Cortex of kidney (tissue), 1 donor: ENCODE results near the gene CASP7.

ENCODE experiments used
- DNase-seq: peaks from one replicate; lab custom pipeline; 2025; lab: John Stamatoyannopoulos, UW

Gene CASP7

DNA sequence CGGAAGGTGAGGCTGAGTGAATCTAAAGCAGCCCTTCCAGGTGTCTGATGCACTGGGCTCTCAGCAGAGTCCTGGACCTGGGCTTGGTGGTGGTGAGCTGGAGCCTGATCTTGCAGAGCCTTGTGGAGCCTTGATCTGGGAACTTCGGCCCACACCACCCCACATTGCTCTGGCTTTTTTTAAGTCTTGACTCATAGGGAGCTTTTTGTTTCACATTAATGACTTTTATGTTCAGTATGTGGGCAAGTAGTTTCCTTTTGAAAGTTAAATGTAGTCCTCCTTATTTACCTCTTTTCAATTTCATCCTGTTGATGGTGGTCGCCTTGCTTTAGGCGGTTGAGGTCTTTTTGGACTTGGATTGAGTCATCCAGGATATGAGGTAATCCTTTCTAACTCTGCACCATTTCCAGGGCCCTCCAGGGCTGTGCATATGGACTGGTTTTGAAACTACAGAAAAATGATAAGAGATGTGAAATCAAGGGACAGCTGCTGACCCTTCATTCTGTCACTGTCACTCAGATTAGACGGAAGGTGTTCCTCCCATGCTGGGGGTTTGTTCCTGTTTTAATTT, 12.9 kb upstream of the CASP7 start:
- no peak for DNase-seq

DNA sequence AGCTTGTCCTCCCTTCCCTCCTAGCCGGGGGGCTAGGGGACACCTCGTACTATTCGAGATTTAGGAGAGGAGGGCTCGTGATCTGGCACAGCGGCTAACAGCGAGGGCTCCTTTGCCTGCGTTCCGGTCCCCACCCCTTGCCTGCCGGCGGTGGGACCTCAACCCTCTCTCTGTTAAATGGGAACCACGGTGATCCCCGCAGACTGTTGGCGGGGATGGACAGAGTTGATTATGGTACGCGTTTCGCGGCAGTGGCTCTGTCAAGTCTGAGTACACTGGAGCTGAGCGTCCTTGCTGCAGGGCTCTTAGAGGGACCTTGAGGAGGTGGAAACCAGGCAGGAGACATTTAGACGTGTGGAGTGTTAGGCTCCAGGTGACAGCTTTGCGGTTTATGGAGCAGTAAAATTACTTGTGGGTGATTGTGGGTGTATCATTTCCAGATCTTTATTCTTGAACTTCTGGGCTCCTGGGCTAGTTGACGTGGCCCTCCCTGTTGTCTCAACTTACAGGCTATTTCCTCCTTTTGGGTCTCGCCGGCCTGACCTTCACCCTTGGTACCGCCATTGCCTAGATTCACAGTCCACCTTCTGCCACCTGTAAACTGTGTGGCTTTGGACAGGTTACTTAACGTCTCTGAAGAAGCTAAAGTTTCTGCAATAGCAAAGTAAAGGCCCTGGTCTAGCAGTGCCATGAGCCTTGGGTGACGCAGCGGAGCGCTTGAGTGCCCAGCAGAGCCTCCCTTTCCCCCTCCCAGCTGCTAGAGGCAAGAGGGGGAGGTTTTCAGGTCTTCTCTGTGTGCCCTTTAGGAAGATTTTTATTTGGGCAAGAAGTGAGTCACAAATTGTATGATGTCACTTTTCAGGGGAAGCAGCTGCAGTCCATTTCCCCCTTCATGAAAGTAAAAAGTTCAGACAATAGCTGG, 739 bp downstream of the CASP7 start:
- DNase-seq: no peak

DNA sequence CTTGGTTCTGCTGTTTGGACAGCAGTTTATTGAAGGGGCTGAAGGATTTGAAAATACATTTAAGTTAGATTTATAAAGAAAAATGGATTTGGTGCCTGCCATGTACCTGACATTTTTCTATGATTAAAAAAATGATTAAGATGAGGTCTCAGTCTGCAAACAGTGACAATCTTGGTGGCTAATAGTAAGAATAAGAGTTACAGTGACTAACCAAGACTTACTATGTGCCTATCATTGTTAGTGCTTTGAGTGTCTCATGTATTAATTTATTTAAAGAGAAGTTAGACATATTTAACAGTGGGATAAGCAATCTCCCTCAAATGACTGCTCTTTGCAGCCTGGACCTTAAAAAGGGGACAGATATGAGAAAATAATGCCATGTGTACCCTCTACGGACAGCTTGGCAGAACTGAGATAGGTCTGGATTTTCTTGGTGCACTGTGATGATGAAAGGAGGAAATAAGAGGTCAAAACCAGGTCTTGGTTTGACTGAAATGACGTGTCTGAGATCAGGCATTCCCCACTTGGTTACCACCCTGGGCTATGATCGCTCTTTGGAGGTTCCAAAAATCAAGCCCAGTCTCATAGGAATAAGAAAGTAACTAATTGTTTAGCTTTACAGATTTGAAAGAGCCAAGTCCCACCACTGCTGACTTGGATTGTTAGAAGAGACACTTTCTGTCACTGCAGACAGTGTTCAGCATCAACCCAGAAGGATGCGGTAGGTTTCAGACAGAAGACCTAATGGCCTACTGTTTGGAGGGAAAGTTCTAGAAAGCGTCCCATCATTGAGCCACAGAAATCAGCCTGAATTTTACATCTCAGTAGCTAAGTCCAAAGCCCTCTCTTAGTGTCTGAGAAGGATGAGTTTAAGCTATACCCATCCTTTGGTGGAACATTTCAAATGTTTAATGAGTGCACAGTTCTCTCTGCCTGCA, 2.1 kb downstream of the CASP7 start:
- no peak for DNase-seq

DNA sequence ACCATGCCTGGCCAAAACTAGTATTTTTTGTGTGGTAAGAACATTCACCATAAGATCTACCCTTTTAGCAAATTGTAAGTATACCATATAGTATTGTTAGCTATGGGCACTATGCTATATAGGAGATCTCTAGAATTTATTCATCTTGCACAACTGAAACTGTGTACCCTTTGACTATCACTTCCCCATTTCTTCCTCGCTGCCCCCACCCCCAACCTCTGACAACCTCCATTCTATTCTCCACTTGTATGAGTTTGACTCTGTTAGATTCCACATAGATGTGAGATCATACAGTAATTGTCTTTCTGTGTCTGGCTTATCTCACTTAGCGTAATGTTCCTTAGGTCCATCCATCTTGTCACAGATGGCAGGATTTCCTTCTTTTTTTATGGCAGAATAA, 3.6 kb downstream of the CASP7 start:
- no peak for DNase-seq

DNA sequence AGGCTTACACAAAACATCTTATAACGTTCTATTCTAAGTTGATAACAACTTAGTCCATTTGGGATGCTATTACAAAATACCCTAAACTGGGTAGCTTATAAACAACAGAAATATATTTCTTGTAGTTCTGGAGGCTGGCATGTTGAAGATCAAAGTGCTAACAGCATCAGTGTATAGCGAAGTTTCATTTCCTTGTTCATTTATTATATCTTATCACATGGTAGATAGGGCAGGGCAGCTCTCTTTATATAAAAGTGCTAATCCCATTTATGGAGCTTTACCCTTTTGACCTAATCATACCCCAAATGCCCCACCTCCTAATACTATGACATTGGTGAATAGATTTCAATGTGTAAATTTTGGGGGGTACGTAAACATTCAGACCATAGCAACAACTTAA, 6.3 kb downstream of the CASP7 start:
- DNase-seq: no peak

DNA sequence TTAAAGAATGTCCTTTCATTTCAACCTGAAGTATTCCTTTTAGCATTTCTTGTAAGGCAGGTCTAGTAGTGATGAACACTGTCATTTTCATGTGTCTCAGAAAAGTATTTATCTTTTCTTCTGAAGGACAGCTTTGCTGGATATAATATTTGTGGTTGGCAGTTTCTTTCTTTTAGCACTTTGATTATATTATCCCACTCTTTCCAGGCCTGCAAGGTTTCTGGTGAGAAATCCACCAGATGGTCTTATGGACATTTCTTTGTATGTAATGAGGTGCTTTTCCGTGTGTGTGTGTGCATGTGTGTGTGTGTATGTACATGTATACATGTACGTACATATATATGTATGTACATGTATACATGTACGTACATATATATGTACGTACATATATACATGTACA, 7.3 kb downstream of the CASP7 start:
- DNase-seq: no peak

DNA sequence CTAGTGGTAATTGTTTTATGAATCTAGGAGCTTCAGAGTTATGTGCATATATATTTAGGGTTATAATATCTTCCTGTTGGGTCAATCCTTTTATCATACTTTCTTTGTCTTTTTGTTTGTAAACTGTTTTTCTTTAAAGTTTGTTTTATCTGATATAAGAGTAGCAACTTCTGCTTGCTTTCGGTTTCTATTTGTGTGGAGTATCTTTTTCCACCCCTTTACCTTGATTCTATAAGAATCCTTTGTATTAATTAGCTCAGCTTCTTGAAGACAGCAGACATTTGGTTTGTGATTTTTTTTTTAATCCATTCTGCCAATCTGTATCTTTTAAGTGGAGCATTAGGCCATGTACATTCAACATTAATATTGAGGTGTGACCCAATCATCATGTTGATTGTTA, 9.3 kb downstream of the CASP7 start:
- DNase-seq: no peak

DNA sequence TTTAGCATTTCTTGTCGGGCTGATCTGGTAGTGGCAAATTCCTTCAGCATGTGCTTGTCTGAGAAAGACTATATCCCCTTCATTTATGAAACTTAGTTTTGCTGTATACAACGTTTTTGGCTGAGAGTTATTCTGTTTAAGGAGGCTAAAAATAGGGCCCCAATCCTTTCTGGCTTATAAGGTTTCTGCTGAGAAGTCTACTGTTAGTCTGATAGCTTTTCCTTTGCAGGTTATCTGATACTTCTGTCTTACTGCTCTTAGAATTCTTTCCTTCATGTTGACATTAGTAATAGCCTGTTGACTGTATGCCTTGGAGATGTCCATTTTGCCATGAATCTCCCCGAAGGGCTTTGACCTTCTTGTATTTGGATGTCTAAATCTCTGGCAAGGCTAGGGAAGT, 9.9 kb downstream of the CASP7 start:
- DNase-seq: no peak

DNA sequence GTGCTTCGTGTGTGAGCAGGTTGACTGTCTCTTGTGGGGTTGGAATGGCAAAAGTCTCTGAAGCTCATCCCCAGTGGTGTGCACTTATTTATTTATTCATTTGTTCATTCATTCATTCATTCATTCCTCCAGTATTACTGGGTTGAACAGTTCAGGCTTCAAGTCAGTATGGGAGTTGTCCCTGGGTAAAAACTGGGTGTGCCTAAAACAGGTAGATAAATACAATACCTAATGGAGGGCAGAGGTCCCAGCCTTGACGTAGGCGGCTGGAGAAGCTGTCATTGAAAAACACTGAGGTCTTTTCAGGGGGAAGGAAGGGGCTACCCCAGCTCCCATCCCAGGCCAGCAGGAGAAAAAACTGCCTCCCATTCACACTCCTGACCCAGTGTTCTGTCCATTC, 11.0 kb downstream of the CASP7 start:
- DNase-seq: no peak

DNA sequence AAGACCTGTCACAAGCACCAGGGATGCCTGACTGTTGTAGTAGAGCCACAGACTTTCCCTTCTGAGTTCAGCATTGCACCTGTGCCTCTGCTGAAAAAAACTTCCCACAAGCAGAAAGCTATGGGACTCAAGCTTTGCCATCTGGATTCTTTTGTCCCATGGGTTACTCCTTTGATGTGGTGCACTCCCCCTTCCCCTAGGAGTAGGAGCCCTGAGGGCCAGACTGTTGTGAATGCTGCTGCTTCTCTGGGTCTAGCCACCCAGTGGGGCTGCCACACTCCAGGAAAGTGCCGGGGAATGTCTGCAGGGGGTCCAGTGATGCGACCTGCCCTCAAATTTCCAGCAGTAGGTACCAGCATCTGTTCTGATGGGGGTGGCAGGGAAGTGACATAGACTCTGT, 11.7 kb downstream of the CASP7 start:
- DNase-seq: no peak

DNA sequence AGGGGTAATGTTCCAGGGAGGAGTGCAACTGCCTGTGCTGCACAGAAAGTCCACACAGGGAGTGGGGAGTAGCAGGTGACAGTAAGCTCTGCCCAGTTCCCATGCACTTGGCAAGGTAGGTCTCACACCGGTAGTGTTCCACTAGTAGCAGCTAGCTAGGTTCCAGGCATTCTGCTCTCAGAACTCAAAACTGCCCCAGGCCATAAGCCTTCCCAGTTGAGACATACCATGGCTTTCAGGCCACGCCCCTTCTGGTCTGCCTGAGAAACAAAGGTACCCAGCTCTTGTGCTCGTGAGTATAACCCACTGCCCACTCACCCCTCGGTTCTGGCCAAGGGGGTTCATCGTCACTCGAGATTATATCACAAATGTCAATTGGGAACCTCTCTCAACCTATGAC, 12.6 kb downstream of the CASP7 start:
- DNase-seq: no peak

DNA sequence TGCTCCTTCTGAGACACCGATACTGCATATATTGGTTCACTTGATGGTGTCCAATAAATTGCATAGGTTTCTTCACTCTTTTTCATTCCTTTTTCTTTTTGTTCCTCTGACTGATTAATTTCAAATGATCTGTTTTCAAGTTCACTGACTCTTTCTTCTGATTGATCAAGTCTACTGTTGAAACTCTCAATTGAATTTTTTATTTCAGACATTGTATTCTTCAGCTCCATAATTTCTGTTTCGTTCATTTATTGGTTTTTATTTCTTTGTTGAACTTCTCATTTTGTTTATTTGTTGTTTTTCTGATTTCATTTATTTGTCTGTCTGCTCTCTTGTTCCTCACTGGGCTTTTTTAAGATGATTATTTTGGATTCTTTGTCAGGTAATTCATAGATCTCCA, 13.6 kb downstream of the CASP7 start:
- no peak for DNase-seq

DNA sequence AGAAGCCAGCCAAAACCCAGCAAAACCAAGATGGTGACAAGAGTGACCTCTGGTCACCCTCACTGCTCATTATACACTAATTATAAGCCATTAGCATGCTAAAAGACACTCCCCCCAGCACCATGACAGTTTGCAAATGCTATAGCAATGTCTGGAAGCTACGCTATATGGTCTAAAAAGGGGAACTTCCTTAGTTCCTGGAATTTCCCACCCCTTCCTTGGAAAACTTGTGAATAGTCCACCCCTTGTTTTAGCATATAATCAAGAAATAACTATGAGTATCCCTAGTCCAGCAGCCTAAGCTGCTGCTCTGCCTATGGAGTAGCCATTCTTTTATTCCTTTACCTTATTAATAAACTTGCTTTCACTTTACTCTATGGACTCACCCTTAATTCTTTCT, 16.0 kb downstream of the CASP7 start:
- DNase-seq: no peak

DNA sequence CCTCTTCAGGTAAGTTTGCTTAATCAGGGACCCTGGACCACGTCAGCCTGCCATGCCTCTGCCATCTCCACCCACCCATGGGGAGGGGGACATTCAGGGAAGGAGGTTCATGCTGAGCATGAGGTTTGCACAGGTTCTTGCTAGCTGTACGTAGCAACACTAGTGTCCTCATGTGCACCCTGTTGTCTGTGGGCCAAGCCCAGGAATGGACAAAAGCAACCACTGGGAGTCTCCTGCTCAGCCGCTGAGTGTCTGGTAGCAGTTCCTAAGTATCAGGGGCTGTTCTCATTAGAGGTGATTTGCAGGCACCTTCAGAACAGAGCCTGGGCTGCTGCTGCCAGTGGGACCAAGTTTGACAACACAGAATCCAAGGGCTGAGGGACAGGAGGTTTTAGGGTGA, 17.9 kb downstream of the CASP7 start:
- no peak for DNase-seq

DNA sequence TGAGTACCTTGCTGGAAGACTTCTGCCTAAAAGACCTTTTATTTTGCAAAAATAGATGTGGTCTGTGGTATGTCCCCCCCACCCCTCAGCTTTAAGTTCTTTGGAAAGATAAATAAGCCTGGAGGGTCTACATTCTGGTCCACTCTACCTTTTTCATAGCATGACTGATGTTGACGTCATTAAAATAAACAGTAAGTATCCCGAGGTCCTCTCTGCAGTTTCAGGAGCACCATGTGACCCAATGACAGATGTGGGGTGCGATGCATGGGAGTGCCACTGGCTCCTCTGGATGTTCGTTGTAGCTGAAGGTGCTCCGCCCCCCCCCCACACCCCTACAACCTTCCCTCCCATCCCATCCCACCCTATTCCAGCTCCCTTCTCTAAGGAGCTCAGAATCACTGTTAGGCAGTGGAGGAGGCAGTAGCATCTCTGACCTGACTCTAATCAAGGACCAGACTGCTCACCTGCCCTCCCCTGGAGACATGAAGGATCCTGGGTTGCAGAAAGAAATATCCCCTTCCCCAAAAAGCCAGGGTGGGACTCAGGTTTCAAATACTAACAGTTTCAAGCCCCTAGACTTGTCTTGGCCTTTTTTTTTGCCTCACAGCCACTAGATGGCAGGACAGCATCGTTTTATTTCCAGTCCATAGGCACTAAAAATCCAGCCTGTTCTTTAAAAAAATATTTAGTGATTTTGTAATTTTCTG, 25.1 kb downstream of the CASP7 start:
- no peak for DNase-seq

DNA sequence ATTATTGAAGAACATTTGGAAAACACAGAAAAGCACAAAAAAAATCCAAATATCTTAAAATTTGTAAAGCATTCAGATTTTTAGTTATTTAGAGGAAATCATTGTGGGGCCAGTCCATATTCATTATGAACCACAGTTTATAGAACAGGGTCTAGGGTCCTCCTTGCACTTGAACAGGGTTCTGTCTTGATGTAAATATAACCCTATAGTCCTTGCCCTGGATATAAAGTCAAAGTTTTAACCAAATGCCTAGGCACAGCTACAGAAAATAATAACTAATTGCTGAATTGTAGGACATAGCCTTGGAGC, 25.6 kb downstream of the CASP7 start:
- no peak for DNase-seq

DNA sequence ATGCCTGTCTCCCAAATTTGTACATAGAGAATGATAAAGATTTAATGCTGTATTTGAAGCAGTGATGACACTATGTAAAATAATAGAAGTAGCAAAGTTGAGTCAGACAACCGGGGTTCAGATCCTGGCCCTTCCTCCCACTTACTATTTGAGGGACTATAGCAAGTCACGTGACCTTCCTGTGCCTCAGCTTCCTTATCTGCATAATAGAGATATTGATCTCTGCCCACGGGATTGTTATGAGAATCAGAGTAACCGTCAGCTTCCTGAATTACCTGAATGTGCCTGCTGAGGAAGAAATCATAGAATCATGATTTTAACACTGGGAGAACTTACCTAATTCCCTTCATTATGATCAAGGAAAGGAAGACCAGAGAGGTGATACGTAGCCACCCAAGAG, 26.9 kb downstream of the CASP7 start:
- no peak for DNase-seq

DNA sequence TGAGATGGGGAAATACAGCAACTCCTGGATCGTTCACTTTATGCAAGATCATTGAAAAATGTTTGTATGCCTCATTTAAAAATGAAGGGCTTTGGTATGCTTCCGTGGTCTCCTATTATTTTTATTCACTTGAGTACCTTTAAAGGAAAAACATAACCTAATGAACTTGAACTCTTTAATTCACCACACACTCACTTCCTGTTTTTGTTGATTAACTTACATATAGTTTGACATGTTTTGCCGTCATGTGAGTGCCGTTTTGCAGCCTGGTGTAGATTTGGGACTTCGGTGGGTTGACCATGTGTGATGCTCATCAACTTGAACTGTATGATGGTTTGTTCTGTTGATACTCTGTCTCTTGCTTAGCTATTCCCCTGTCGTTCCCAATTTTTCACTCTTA, 28.9 kb downstream of the CASP7 start:
- DNase-seq: no peak

DNA sequence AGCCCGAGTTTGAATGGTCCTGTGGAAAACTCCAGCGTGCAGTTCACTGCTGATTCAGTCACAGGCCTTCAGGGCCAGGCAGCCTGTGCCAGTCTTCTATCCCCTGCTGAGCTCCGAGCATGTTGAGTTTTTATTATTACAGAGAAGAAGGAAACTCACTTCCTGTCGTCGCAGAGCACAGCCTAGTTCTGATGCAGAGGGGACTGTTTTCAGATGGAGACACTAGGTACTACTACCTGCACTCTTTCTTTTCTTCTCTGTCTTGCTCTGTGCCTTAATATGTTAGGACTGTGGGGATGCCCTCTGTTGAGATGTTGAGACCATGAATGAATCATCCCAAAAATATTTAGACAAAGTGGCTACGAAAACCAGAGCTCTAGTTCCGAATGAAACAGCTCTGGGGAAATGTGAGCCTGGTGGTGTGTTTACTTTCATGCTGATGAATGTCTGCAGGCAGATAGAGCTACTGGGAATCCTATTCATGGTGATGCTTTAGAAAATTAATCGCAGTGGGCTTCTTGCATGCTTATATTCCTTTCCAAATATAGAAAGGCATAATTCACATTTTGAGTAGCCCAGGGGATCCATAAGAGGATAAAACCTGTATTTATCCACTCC, 29.6 kb downstream of the CASP7 start:
- no peak for DNase-seq

DNA sequence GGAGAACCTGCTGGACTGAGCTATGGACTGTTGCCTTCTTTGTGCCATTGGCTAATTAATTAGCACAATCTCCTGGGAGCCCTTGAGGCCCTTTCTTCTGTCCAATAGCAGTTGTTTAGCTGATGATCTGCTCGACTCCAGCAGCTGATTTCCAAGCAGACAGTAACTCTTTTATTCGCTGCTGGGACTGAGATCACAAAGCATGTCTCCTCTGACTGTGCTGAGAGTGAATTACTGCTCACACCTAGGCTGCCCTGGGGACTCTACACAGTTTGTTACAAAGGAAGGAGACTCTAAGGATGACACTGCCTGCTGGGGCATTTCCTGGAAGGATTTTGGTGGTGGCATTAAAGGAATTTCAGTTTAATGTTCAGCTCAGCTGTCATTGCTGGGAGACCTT, 31.4 kb downstream of the CASP7 start:
- DNase-seq: no peak

DNA sequence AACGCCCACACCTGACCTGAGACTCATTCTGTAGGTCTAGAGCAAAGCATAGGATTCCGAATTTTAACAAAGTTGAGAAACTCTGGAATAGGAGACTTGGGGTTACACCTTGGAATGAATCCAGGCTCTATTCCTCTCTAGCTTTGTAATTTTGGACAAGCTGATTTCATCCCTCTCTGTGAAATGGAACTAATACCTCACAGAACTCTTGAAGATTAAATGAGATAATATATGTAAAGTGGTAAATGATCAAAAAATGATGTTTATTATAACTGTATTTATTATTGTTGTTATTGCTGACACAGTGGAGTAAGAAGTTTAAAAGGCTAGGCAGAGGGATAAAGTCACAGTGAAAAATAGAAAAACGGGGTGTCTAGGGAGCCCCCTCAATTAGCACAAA, 32.3 kb downstream of the CASP7 start:
- no peak for DNase-seq
